NCI-H1694 treated with DMSO at 0.1 percent for 48 hours (cell line): ENCODE measurements around the gene TEAD3.
"Not testable (repeated sequence)": the region's sequence is repeated elsewhere in the genome, so short reads cannot be mapped to it uniquely, and the experiment has no call there.

Experiments
- DNase-seq: peaks from one replicate; lab custom pipeline; 2025; lab: John Stamatoyannopoulos, UW

Gene TEAD3

DNA sequence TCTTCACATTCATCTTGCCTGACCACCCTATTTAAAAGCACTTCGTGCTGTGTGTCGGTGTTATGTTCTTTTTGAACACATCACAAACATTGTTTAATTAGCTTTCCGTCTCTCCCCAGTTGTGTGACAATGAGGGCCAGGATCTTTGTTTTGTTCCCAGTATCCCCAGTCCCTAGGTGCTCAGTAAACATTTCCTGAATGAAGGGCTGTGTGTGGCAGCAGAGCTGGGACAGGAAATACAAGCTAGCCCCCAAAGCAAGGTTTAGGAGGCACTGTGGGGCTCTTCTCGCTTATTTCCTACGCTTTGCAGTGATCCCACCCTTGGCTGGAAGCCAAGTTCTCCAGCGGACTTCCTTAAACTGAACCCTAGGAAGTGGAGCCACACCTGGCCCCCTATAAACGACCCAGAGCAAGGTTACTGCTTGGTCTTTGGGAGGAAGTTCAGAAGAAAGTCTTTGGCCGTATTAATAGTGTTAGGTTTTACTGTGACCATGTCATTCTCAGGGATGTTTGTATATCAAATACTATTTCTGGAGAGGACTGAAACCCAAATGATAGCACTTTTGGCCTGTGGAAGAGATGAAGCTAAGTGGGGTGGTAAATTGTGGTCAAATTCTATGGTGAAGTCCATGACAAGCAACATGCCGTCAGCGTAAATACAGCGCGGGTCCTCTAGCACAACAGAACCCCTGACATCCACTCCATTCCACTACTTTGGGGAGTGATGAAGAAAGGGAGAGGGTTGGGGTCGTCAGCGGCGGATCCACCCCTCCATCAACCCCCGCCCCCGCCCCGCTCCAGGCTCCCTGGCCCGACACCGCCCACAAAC, 45.3 kb downstream of the TEAD3 start:
- DNase-seq: no peak

DNA sequence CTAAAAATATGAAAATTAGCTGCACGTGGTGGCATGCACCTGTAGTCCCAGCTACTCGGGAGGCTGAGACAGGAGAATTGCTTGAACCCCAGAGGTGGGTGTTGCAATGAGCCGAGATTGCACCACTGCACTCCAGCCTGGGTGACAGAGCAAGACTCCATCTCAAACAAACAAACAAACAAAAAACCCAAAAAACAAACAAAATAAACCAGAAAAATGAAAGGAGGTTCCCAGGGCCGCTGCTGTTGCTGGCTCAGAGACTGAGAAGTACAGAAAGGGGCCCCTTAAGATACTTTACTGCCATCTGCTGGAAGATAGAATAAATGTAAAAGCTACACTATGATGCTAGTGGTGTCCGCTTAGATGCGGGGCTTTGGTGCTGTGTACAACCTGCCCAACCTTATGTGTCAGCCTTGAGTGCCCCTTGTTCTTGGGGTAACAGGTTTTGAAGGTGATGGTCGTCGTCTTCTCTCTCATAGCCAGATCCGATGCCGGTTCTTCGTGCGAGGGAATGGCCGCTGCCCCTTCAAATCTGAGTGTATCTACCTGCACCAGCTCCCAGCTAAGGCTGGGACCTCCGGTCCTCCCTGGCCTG, 47.5 kb downstream of the TEAD3 start:
- peak; percentile 77 for DNase-seq

DNA sequence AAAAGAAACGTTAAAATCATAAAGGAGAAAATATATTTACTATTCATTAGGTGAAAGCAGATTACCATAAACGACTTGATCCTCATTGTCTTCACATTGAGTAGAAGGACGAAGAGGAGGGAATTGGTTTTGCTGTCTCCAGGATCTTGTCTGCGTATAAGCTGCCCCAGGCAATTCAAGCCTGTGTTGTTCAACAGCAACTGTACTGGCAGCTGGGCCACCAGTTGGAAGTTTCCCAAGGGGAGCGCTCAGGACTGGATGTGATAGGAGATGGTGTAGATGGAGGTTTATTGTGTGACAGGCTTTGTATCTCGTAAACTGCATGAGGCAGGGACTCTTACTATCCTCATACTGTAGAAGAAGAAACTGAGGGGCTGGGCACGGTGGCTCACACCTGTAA, 48.7 kb downstream of the TEAD3 start:
- DNase-seq: peak; percentile 42

DNA sequence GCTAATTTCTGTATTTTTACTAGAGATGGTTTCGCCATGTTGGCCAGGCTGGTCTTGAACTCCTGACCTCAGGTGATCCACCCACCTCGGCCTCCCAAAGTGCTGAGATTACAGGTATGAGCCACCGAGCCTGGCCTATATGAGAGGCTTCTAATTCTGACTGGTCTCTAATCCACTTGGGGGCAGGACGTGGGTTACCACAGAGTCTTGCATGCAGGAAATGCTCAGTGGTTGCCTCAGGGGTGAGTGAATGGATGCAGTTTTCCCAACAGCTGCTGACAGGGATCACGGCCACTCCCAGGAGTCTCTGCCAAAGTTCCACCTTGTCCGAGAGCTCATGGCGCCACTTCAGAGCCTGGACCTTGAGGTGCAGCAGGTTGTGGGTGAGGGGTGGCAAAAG, 51.2 kb downstream of the TEAD3 start:
- no peak for DNase-seq

DNA sequence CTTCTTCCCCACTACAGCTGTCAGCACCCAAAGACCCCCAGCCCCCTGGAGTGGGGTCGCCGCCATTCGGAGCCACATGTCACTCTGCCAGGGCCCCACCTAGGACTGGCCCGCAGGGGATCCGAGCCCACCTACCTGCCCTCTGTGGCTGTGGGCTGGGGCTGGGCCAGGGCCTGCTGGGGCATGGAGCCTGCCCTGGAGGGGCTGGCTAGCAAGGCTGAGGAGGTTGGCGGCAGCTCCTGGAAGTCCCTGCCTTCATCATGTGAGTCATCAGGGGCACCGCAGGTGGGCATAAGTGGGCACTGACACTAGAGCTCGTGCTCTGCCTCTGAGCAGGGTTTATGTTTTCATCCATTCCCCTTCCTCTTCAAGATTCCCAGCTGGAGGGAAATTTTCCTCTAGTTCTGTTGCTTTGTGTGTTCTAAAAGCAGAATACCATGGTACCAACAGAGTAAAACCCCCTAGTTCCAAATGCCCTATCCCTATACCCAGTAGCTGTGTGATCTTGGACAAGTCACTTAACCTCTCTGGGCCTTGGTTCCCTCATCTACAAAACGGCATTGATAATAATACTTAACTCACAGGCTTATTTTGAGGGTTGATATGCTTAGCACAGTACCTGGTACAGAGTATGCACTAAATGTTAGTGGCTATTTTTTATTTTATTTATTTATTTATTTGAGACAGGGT, 53.4 kb downstream of the TEAD3 start:
- DNase-seq: no peak

DNA sequence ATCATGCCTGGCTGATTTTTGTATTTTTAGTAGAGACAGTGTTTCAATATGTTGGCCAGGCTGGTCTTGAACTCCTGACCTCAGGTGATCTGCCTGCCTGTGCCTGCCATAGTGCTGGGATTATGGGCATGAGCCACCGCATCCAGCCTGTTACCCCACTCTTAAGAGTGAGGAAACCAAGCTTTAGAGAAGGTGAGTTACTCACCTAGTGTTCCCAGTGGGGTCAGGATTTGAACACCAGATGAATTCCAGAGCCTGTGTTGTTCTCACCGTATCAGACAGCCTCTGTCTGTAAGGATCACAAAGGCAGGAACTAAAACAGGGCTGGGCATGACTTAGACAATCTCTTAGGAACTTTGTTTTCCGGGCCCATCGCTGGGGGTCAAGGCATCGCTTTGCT, 54.2 kb downstream of the TEAD3 start:
- DNase-seq: no peak

DNA sequence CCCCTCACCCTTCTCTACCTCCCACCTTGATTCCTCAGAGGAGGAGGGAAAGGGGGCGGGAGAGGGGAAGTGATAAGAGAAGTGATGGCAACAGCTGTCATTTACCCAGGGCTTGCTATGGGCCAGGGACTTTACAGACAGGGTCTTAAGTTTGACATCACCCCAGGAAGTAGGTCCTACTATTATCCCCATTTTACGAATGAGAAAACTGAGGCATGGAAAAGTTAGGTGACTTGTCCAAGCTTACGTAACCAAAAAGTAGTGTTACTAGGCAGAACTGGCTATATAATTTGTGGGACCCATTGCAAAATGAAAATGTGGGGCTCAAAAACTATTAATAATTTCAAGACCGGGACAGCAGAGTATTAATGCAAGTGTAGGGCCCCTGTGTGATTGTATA, 55.2 kb downstream of the TEAD3 start:
- no peak for DNase-seq

DNA sequence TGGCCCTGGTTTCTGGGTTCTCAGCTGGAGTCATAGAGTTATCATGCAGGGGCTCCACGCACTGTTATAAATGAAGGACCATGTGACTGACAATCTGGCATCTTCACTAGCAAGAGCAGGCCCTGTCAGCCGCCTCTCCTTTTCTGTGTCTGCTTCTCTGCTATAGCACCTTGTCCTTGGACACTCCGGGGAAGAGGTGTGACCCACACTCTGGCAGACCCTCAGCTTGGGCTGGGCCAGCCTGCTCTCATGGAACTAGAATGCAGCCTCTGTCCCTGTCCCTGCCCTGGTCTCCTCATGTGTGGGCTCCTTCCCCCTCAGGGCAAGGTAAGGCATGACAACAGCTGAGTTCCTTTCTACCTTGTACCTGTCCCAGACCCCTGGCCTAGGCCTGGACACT, 55.7 kb downstream of the TEAD3 start:
- no peak for DNase-seq

DNA sequence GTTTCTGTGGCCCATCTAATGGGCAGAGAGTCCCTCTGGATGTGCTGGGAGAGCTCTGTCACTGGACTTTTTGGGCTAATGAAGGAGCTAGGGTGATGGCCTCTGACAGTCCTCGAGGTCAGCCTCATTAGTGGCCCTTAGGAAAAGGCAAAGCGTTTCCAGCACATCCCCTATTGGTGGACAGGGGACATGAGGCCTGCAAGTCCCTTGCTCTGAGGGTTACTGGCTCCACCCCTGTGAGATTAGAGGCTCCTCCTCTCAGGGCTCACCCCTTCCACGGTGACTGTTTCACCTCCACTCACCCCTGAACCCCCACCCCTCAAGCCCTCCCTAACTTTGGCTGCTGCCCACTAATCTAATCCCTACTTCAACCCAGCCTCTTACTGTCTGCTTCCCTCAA, 57.6 kb downstream of the TEAD3 start:
- no peak for DNase-seq

DNA sequence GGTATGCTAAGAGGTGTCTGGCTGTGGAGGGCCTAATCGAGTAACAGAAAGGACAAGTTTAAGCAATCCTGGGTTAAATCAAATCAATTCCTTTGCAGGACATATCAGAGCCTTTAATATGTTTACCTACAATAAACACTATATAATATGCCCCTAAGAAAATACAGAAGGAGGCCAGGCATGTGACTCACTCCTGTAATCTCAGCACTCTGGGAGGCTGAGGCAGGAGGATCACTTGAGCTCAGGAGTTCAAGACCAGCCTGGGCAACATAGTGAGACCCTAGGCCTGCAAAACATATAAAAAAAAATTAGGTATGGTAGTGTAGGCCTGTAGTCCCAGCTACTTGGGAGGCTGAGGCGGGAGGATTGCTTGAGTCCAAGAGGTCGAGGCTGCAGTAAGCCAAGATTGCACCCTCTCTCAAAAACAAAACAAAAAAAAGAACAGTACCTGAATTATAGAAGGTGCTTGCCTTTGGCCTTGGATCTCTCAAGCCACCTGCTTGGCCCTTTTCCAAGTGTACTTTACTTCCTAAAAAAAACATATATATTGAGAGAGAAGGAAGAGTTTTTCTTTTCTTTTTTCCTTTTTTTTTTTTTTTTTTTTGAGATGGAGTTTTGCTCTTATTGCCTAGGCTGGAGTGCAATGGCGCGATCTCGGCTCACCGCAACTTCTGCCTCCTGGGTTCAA, 58.4 kb downstream of the TEAD3 start:
- not testable (repeated sequence) for DNase-seq

DNA sequence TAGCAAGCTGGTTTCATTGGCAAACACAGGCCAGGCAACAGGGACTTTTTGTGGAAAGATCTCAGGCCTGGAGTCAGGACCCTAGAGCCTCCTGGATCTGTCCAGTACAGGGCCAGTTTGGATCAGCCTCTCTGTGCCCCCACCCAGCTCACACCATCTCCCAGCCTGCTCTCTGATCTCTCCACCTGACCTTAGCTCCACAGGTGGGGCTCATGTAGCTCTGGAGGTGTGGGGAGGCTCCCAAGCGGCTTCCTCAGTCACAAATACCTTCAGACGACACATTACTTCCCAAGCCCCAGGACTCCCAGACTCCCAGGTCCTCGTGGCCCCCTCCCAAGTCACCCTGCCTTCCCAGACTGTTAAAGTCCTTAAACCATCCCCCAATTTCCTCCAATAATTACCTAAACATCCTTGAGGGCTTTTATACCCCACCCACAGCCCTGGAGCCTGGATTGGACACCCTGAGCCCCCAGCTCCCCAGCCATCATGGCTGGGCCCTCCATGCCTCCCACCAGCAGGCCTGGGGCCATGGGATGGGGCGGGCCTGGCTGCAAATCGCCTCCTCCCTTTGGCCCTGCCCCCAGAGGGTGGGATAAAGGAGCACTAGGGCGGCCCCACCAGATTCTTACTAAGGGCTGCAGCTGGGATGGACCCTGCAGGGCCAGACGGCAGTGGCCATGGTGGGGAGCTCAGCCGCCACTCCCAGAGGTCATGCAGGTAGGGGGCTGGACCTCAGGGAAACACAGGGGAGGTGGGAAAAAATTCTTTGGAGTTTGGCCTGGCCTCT, 60.6 kb downstream of the TEAD3 start:
- no peak for DNase-seq

DNA sequence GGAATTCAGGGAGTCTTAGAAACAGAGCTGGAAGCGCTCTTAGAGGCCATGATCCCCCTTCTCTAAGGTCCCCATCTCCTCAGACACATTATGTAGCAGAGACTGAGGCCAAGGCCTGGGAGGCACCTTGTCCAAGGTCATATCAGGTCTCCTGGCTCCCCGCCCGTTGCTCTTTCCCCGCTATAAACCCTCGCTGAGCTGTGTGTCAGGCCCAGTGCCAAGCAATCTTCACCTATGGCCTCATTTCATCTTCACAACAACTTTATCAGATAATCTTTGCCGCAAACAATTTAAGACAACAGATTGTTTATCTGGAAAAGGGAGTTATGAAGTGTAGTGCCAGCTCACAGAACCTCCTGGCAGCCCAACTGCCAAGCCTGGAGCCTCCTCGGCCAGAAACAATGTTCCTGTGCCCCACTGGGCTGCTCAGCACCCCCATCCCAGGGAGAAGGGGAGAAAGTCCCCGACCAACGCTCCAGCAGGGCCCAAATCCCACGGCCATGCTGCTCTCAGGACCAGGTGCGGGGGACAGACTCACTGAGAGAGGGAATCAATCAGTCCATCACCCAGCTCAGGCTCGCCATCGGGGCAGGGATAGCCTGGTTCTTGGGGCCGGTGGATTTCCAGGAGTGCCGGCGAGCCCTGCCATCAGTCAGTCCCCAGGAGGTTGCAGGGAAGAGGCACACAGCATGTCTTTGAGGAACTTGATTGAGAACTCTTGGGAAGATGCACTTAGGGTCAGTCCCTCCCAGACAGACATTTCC, 61.6 kb downstream of the TEAD3 start:
- DNase-seq: peak; percentile 4

DNA sequence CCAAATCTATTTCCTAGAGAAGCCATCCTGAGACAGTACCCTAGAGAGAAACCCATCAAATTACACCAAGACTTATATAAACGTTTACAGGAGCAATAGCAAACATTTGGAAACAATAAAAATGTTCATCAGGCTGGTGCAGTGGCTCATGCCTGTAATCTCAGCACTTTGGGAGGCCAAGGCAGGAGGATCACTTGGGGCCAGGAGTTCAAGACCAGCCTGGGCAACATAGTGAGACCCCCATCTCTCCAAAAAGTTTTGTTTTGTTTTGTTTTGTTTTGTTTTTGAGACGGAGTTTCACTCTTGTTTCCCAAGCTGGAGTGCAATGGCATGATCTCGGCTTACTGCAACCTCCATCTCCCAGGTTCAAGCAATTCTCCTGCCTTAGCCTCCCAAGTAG, 64.2 kb downstream of the TEAD3 start:
- not testable (repeated sequence) for DNase-seq

DNA sequence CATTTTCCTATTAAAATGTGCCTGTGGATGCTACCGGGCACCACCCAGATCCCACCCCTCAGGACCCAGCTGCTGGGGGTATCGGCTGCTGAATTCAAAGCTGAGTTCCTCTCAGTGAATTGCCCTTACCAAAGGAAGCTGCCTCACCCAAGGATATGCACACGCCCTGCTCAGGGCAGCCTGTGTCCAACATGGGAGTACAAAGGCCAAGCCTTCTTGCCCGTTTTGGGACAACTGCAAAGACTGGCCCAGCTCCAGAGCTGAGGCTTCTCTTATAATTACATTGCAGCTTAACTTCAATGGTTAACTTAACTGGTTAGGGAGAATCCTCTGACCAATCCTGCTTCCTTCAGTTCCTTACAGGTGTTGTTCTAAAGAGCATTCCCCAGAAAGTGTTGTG, 64.6 kb downstream of the TEAD3 start:
- no peak for DNase-seq

DNA sequence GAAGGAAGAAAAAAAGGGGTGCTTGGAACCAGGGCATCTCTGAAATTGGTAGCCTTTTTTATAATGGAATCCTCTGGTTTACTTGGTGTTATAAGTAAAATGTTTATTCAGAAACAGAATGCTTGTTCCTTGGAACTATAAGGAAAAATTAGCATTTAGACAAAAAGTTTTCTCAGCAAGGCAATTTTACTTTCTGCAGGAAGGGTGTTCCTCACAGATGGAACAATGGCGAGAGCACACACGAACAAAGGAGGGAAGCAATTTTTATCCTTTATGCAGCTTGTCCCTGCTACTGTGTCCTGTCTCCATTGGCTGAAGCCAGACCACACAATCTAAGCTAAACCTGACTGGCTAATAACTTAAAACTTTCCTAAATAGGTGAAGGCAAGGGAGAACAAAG, 67.4 kb downstream of the TEAD3 start:
- no peak for DNase-seq

DNA sequence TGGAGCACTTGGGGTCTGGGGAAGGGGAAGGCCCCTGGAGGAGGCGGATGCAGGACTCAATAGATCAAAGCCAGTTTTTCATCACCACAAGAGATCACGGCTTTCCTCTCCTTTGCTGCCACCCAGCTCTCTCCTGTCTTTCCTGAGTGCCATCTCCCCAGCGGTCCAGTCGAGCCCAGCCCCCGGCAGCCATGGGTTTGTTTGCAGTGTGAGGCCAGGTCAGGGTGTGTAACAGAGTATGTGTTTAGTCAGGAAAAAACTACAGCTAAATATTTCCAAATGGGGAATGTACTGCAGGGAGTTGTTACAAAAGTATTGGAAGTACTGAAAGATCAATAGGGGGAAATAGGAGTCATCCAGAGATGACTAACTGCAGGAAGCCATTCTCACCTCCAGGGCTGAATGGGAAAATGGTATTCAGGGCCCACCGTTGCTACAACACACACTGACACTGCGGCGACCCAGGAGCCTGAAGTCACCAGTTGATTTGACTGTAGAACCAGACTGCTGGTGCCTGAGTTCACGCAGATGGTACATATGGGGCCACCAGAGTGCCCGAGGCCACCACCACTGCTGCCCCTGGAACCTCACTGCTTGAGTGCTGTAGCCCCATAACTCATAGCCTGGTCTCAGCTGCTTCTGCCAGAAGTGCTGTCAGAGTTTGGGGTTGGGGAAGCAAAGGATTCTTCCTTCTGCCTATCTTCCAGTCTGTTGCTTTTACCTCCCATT, 68.3 kb downstream of the TEAD3 start:
- no peak for DNase-seq

DNA sequence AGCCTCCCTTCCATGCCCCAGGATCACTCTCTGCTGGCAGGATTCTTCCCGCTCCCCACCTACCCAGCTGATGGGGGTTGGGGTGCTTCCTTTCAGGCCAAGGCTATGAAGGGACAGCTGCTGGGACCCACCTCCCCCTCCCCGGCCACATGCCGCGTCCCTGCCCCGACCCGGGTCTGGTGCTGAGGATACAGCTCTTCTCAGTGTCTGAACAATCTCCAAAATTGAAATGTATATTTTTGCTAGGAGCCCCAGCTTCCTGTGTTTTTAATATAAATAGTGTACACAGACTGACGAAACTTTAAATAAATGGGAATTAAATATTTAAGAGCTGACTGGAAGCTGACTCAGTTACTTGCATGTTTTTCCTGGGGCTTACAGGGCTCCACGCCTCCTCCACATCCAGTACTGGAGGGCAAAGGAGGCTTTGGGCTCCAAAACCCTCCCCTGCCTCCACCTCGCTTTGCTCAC, 69.0 kb downstream of the TEAD3 start:
- DNase-seq: no peak

DNA sequence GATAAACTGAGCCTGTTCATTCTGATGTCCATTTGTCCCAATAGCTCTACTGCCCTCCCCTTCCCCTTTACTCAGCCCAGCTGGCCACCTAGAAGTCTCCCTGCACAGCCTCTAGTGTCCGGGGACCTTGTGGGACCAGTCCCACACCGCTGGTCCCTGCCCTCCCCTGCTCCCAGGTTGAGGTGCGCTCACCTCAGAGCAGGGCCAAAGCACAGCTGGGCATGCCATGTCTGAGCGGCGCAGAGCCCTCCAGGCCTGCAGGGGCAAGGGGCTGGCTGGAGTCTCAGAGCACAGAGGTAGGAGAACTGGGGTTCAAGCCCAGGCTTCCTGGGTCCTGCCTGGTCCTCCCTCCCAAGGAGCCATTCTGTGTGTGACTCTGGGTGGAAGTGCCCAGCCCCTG, 69.4 kb downstream of the TEAD3 start:
- DNase-seq: no peak

DNA sequence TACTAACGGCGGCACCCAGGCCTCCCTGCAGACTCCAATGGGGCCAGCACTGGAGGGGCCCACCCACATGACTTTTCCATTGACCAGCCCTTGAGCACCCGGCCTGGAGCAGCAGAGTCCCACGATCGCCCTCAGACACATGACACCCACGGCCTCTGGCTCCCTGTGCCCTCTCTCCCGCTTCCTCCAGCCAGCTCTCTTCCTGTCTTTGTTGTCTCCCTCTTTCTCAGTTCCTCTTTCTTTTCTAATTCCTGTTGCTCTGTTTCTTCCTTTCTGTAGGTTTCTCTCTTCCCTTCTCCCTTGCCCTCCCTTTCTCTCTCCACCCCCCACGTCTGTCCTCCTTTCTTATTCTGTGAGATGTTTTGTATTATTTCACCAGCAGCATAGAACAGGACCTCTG, 70.8 kb downstream of the TEAD3 start:
- DNase-seq: no peak

DNA sequence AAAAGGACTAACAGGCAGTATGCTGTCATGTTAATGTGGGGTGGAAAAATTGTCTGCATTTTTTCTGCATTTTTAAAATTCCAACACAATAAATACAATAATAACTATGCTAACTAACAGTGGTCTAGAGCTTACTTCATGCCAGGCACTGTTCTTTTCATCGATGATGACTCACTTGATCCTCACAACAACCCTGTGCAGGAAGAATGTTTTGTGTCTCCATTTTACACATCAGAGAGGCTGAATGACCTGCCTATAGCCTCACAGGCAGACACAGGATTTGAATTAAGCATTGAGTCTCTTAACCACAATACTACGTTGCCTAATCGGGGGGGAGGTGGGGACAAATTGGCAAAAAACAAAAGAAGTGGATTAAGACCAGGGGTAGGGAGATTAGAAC, 71.6 kb downstream of the TEAD3 start:
- DNase-seq: no peak
